RWPE2 (cell line): ENCODE measurements around the gene OTOG.

Experiments used
- ATAC-seq: fragments of 200-7000 bp; cut with Tn5 transposase; 3 replicates; pipeline ENCODE4 v1.9.1; 2021; ENCODE audit warnings: low read depth
- DNase-seq: peaks from one replicate; pipeline ENCODE4 v3.0.0-alpha.2; 2020; ENCODE audit warnings: low spot score
- H3K27ac ChIP-seq: fragments of 450-650 bp; 2 replicates; pipeline ENCODE4 v1.5.1; 2017; ENCODE audit warnings: mild to moderate bottlenecking; ENCODE audit not compliant: poor library complexity, severe bottlenecking
- H3K27me3 ChIP-seq: fragments of 250-450 bp; sonication (Bioruptor Pico); 2 replicates; pipeline ENCODE4 v1.5.1; 2021; ENCODE audit warnings: mild to moderate bottlenecking, moderate library complexity; ENCODE audit not compliant: insufficient read depth, poor library complexity, severe bottlenecking
- H3K36me3 ChIP-seq: fragments of 250-450 bp; sonication (Bioruptor Pico); 2 replicates; pipeline ENCODE4 v1.5.1; 2020; ENCODE audit warnings: low read depth, mild to moderate bottlenecking, moderate library complexity
- H3K4me1 ChIP-seq: fragments of 250-450 bp; sonication (Bioruptor Pico); 2 replicates; pipeline ENCODE4 v1.5.1; 2021; ENCODE audit warnings: mild to moderate bottlenecking, moderate library complexity; ENCODE audit not compliant: insufficient read depth, poor library complexity, severe bottlenecking
- H3K4me3 ChIP-seq: fragments of 250-450 bp; sonication (Bioruptor Pico); 2 replicates; pipeline ENCODE4 v1.5.1; 2021; ENCODE audit warnings: mild to moderate bottlenecking, moderate library complexity; ENCODE audit not compliant: severe bottlenecking
- H3K9me3 ChIP-seq: fragments of 250-450 bp; sonication (Bioruptor Pico); 2 replicates; pipeline ENCODE4 v1.5.1; 2021; ENCODE audit warnings: mild to moderate bottlenecking, moderate library complexity; ENCODE audit not compliant: severe bottlenecking
- CTCF ChIP-seq: fragments of 450-650 bp; IDR thresholded peaks from one replicate; pipeline ENCODE4 v1.5.1; 2017; ENCODE audit warnings: mild to moderate bottlenecking, moderate library complexity; ENCODE audit not compliant: poor library complexity, severe bottlenecking

The OTOG gene

GRCh38 chr11:17579451-17579850 lies 32.4 kb downstream of the OTOG start:
- DNase-seq (no peak), ATAC-seq (no peak)
- Histone ChIP-seq H3K36me3 (no peaks in the 10 kb centered on the region), H3K4me1 (no peaks in the 10 kb centered on the region), H3K27ac (no peak overlapping the region), H3K9me3 (no peaks in the 10 kb centered on the region), H3K27me3 (no peaks in the 10 kb centered on the region), H3K4me3 (no peak overlapping the region)
- TF ChIP-seq CTCF: no peak

- Histone ChIP-seq H3K9me3 (no peaks in the 10 kb centered on the region), H3K4me3 (no peak overlapping the region), H3K27ac (no peak overlapping the region), H3K27me3 (no peaks in the 10 kb centered on the region), H3K4me1 (no peaks in the 10 kb centered on the region), H3K36me3 (no peaks in the 10 kb centered on the region)
- DNase-seq (no peak), ATAC-seq (no peak)
- TF ChIP-seq CTCF: no peak
These were observed 33.2 kb downstream of the OTOG start for GRCh38 chr11:17580271-17580670.

- no peak overlapping the region for H3K27ac ChIP-seq
- H3K4me3 ChIP-seq: no peak overlapping the region
- no peaks in the 10 kb centered on the region for H3K9me3 ChIP-seq
- ATAC-seq (no peak), DNase-seq (no peak)
- no peaks in the 10 kb centered on the region for H3K4me1 ChIP-seq
- H3K27me3 ChIP-seq: no peaks in the 10 kb centered on the region
- no peaks in the 10 kb centered on the region for H3K36me3 ChIP-seq
- no peak for TF ChIP-seq CTCF
These were observed 34.1 kb downstream of the OTOG start for GRCh38 chr11:17581036-17581731.

- no peak for TF ChIP-seq CTCF
- H3K4me3 ChIP-seq: no peak overlapping the region
- H3K27me3 ChIP-seq: no peaks in the 10 kb centered on the region
- H3K36me3 ChIP-seq: no peaks in the 10 kb centered on the region
- no peaks in the 10 kb centered on the region for H3K9me3 ChIP-seq
- ATAC-seq (no peak), DNase-seq (no peak)
- H3K4me1 ChIP-seq: no peaks in the 10 kb centered on the region
- H3K27ac ChIP-seq: no peak overlapping the region
These were observed 34.6 kb downstream of the OTOG start for GRCh38 chr11:17581732-17582053.

- Histone ChIP-seq H3K27ac (no peak overlapping the region), H3K4me1 (no peaks in the 10 kb centered on the region), H3K27me3 (no peaks in the 10 kb centered on the region), H3K4me3 (no peak overlapping the region), H3K36me3 (no peaks in the 10 kb centered on the region), H3K9me3 (no peaks in the 10 kb centered on the region)
- ATAC-seq (no peak), DNase-seq (peak; percentile 24)
- TF ChIP-seq CTCF: no peak
These were observed 39.0 kb downstream of the OTOG start for GRCh38 chr11:17585911-17586695.
